H1 (cell line): ENCODE measurements around the gene NEK10. TPM values are rescaled to one million over a fixed set of nuclear protein-coding genes. Genes with fewer than 3 reads are reported as not detected.

ENCODE experiments used
- CTCF ChIA-PET: fragments of 300-600 bp; sonication (Branson Sonifier 250); formaldehyde crosslinking; loops from one replicate; lab custom pipeline; 2021; ENCODE audit not compliant: partially characterized antibody; lab: Charles Lee
- POLR2A ChIA-PET: fragments of 300-600 bp; sonication (Branson Sonifier 250); formaldehyde crosslinking; loops from one replicate; lab custom pipeline; 2021; ENCODE audit warnings: inconsistent platforms; ENCODE audit not compliant: partially characterized antibody; lab: Charles Lee
- DNase-seq, 2 experiments: peaks; one replicate each; pipeline versions ENCODE4 v3.0.0 to v3.0.0-alpha.2; 2010 to 2022; ENCODE audit warnings: low spot score in 2 of 2, low read depth in 1 of 2, mixed read lengths in 1 of 2
- FAIRE-seq: peaks from 2 replicates; lab custom pipeline; 2011; peaks lifted over from hg19 to GRCh38; lab: Jason Lieb, UNC
- H2AFZ ChIP-seq: 2 replicates; pipeline ENCODE4 v1.8.1; 2012; ENCODE audit warnings: low read length, inconsistent platforms
- H2AK5ac ChIP-seq: 2 replicates; pipeline ENCODE4 v1.6.1; 2013; ENCODE audit warnings: low read depth, low read length
- H2BK120ac ChIP-seq: replicated peaks from 2 replicates; pipeline ENCODE3; 2013; ENCODE audit warnings: low read depth, low read length, inconsistent platforms
- H2BK12ac ChIP-seq: 2 replicates; pipeline ENCODE4 v1.6.1; 2013; ENCODE audit warnings: low read depth, low read length
- H2BK15ac ChIP-seq: 2 replicates; pipeline ENCODE4 v1.6.1; 2013; ENCODE audit warnings: low read length
- H2BK20ac ChIP-seq: 2 replicates; pipeline ENCODE4 v1.6.1; 2013; ENCODE audit warnings: low read length
- H2BK5ac ChIP-seq: 2 replicates; pipeline ENCODE4 v1.6.1; 2013; ENCODE audit warnings: low read depth, low read length
- H3K14ac ChIP-seq: 2 replicates; pipeline ENCODE4 v1.6.1; 2013; ENCODE audit warnings: inconsistent platforms; ENCODE audit not compliant: insufficient read length
- H3K18ac ChIP-seq: 2 replicates; pipeline ENCODE4 v1.6.1; 2013; ENCODE audit warnings: low read length; ENCODE audit errors: extremely low read depth
- H3K23ac ChIP-seq: 2 replicates; pipeline ENCODE4 v1.6.1; 2013; ENCODE audit warnings: inconsistent platforms; ENCODE audit not compliant: insufficient read length
- H3K23me2 ChIP-seq: 2 replicates; pipeline ENCODE4 v1.6.1; 2013; ENCODE audit warnings: low read depth, low read length
- H3K27ac ChIP-seq: 2 replicates; pipeline ENCODE4 v1.6.1; 2011; ENCODE audit warnings: low read depth, low read length, inconsistent platforms
- H3K27me3 ChIP-seq, 4 experiments: replicated peaks in 1 of 4; 1 replicate in 1 of 4; 2 replicates in 3 of 4; pipeline versions ENCODE4 v1.6.1 to v1.8.1; 2011 to 2013; ENCODE audit warnings: low read length in 3 of 4, mild to moderate bottlenecking in 3 of 4, inconsistent platforms in 2 of 4, mixed read lengths in 2 of 4, moderate library complexity in 1 of 4; ENCODE audit not compliant: control insufficient read depth in 3 of 4, insufficient read depth in 3 of 4; ENCODE audit errors: extremely low read depth in 1 of 4
- H3K36me3 ChIP-seq, 4 experiments: 2 replicates each; pipeline versions ENCODE4 v1.6.1 to v1.8.1; 2011 to 2013; ENCODE audit warnings: mild to moderate bottlenecking in 4 of 4, low read length in 3 of 4, moderate library complexity in 2 of 4, control low read depth in 1 of 4, inconsistent platforms in 1 of 4; ENCODE audit not compliant: insufficient read depth in 4 of 4, control insufficient read depth in 2 of 4
- H3K4ac ChIP-seq: replicated peaks from 2 replicates; pipeline ENCODE3; 2013; ENCODE audit warnings: low read length, low read depth, mixed read lengths, inconsistent platforms; ENCODE audit not compliant: insufficient read length
- H3K4me1 ChIP-seq, 4 experiments: replicated peaks in 1 of 4; 1 replicate in 1 of 4; 2 replicates in 3 of 4; pipeline versions ENCODE4 v1.6.1 to v1.8.1; 2011 to 2013; ENCODE audit warnings: low read length in 3 of 4, inconsistent platforms in 2 of 4, mixed read lengths in 1 of 4; ENCODE audit not compliant: insufficient read depth in 4 of 4, control insufficient read depth in 3 of 4
- H3K4me2 ChIP-seq, 2 experiments: 2 replicates each; pipeline versions ENCODE4 v1.6.1 to v1.8.1; 2011 to 2013; ENCODE audit warnings: low read depth in 2 of 2, low read length in 2 of 2, control low read depth in 1 of 2, inconsistent platforms in 1 of 2, mild to moderate bottlenecking in 1 of 2; ENCODE audit not compliant: insufficient read depth in 1 of 2
- H3K4me3 ChIP-seq, 4 experiments: fragments of 200-600, 300-600 bp in 1 of 4; sonication (generic), shearing (Covaris generic), sonication (Bioruptor Twin) in 1 of 4; 2 replicates each; pipeline versions ENCODE4 v1.5.1 to v1.8.1; 2011 to 2016; ENCODE audit warnings: low read length in 4 of 4, low read depth in 3 of 4, control low read depth in 2 of 4, inconsistent platforms in 2 of 4, mild to moderate bottlenecking in 2 of 4, mixed read lengths in 1 of 4, moderate library complexity in 1 of 4; ENCODE audit not compliant: insufficient read depth in 2 of 4; ENCODE audit errors: extremely low read depth in 1 of 4
- H3K56ac ChIP-seq: replicated peaks from 2 replicates; pipeline ENCODE3; 2013; ENCODE audit warnings: low read depth, mild to moderate bottlenecking, mixed read lengths, low read length, inconsistent platforms; ENCODE audit not compliant: insufficient read length
- H3K79me1 ChIP-seq: 2 replicates; pipeline ENCODE4 v1.6.1; 2013; ENCODE audit warnings: low read depth, low read length, control low read depth
- H3K79me2 ChIP-seq, 2 experiments: 2 replicates each; pipeline versions ENCODE4 v1.6.1 to v1.8.1; 2012 to 2013; ENCODE audit warnings: low read length in 2 of 2, mild to moderate bottlenecking in 2 of 2, inconsistent platforms in 1 of 2; ENCODE audit not compliant: insufficient read depth in 2 of 2, control insufficient read depth in 1 of 2
- H3K9ac ChIP-seq, 4 experiments: replicated peaks in 1 of 4; 1 replicate in 1 of 4; 2 replicates in 3 of 4; pipeline versions ENCODE4 v1.6.1 to v1.8.1; 2011 to 2013; ENCODE audit warnings: low read depth in 3 of 4, low read length in 3 of 4, control low read depth in 2 of 4, mild to moderate bottlenecking in 2 of 4, moderate library complexity in 2 of 4, inconsistent platforms in 1 of 4; ENCODE audit errors: extremely low read depth in 1 of 4
- H3K9me3 ChIP-seq, 2 experiments: 2 replicates each; pipeline versions ENCODE4 v1.6.1 to v1.8.1; 2012 to 2013; ENCODE audit warnings: mild to moderate bottlenecking in 2 of 2, moderate library complexity in 2 of 2, control low read depth in 1 of 2, inconsistent platforms in 1 of 2, low read depth in 1 of 2, low read length in 1 of 2, mixed read lengths in 1 of 2; ENCODE audit not compliant: insufficient read depth in 2 of 2
- H4K20me1 ChIP-seq, 2 experiments: replicated peaks in 1 of 2; 2 replicates each; pipeline versions ENCODE3 to v1.8.1; 2011 to 2013; ENCODE audit warnings: inconsistent platforms in 2 of 2, low read length in 2 of 2, mild to moderate bottlenecking in 1 of 2; ENCODE audit not compliant: insufficient read depth in 2 of 2, control insufficient read depth in 1 of 2
- H4K5ac ChIP-seq: 2 replicates; pipeline ENCODE4 v1.6.1; 2013; ENCODE audit warnings: low read length, low read depth, mixed read lengths, inconsistent platforms; ENCODE audit not compliant: insufficient read length
- H4K8ac ChIP-seq: 2 replicates; pipeline ENCODE4 v1.8.0; 2013; ENCODE audit warnings: mild to moderate bottlenecking, moderate library complexity, low read length, inconsistent platforms; ENCODE audit not compliant: insufficient read depth; ENCODE audit errors: extremely low read depth
- H4K91ac ChIP-seq: replicated peaks from 2 replicates; pipeline ENCODE3; 2013; ENCODE audit warnings: low read length, mixed read lengths, inconsistent platforms; ENCODE audit not compliant: insufficient read length
- CHD1 ChIP-seq: IDR thresholded peaks from 2 replicates; pipeline ENCODE4 v1.6.1; 2012; ENCODE audit warnings: low read depth, low read length, improper control_type of control experiment
- E2F6 ChIP-seq: IDR thresholded peaks from 2 replicates; pipeline ENCODE4 v1.6.1; 2012; ENCODE audit warnings: inconsistent platforms
- NRF1 ChIP-seq: IDR thresholded peaks from 2 replicates; pipeline ENCODE4 v1.6.1; 2011; ENCODE audit warnings: mild to moderate bottlenecking, low read depth, low read length, improper control_type of control experiment
- RAD21 ChIP-seq, 2 experiments: IDR thresholded peaks in 1 of 2; conservative IDR thresholded peaks in 1 of 2; 2 replicates each; pipeline ENCODE4 v1.6.1; 2011; ENCODE audit warnings: low read depth in 2 of 2, low read length in 2 of 2, improper control_type of control experiment in 1 of 2, inconsistent platforms in 1 of 2, mild to moderate bottlenecking in 1 of 2, moderate library complexity in 1 of 2
- SUZ12 ChIP-seq: fragments of 200-600 bp; sonication (generic); IDR thresholded peaks from 2 replicates; pipeline ENCODE4 v1.6.1; 2012; ENCODE audit warnings: mild to moderate bottlenecking, inconsistent platforms, low read length, moderate library complexity, mixed read lengths
- TAF7 ChIP-seq: optimal IDR thresholded peaks from 2 replicates; pipeline ENCODE3; 2011; ENCODE audit warnings: low read depth, mild to moderate bottlenecking, inconsistent platforms, low read length, moderate library complexity, borderline replicate concordance
- WGBS, 2 experiments: shearing (Covaris generic) in 1 of 2; methylation state at CpG; one replicate each; pipeline versions ENCODE4 v1.1.6 to v1.1.7; 2013 to 2015; ENCODE audit warnings: low lambda C conversion rate in 2 of 2, mixed read lengths in 2 of 2, inconsistent platforms in 1 of 2, low coverage in 1 of 2, missing lambda C conversion rate in 1 of 2; ENCODE audit not compliant: insufficient replicate concordance in 2 of 2, insufficient coverage in 1 of 2, insufficient read length in 1 of 2; ENCODE audit errors: extremely low coverage in 1 of 2, missing lambda C conversion rate in 1 of 2; 5-methylcytosine and 5-hydroxymethylcytosine counted together
- polyA plus RNA-seq, 7 experiments: library from polyadenylated mRNA; depleted of rRNA in 3 of 7; stranded (reverse) in 5 of 7; unstranded in 2 of 7; fragments of >200 nt in 5 of 7; fragments of 200-250 nt in 2 of 7; gene quantifications; 1 replicate in 5 of 7; 2 replicates in 1 of 7; 4 replicates in 1 of 7; pipeline versions ENCODE4 v1.2.1 to v1.2.3, GENCODE V29; 2011 to 2013; ENCODE audit warnings: missing spikeins in 2 of 7, mixed read lengths in 2 of 7
- total RNA-seq: library from RNA; stranded (reverse); fragmentation: NEBNext Ultra II Directional; extraction: Animal tissue kit (Norgen Biotek cat#: 25700); gene quantifications from 2 replicates; pipeline ENCODE4 v1.2.1, GENCODE V29; 2021
- TF ChIP-seq, protein P1 (sequence below), 3 experiments: IDR thresholded peaks; 1 replicate in 2 of 3; 2 replicates in 1 of 3; pipeline versions ENCODE4 v1.5.1 to v1.6.1; 2011; ENCODE audit warnings: low read length in 3 of 3, mild to moderate bottlenecking in 3 of 3, inconsistent platforms in 2 of 3, low read depth in 1 of 3, moderate library complexity in 1 of 3; ENCODE audit not compliant: insufficient read depth in 1 of 3; ENCODE audit errors: control extremely low read depth in 1 of 3

The NEK10 gene
- total and polyA plus RNA-seq, 2 of the 8 experiments (the other 6 are each of a cell fraction or from before 2014, with no cell fraction given) = 0.18 to 0.50 TPM

GRCh38 chr3:27279123-27279522, 90.1 kb downstream of the NEK10 start:
- 77% methylated on average over 1 of the region's 1 CpG; no CpG with 5 or more reads in 1 of the 2 experiments for WGBS, 2 experiments
- Histone ChIP-seq H3K4me3 (no peak overlapping the region), H3K4me1 (no peaks in the 10 kb centered on the region), H4K5ac (no peak overlapping the region), H2BK5ac (no peak overlapping the region), H3K18ac (no peak overlapping the region), H3K9ac (no peak overlapping the region)
- no peak for DNase-seq
- TF ChIP-seq CHD1 (no peak), RAD21 (IDR thresholded peaks at IDR 0.05 in 1 of 2, conservative IDR thresholded peaks at IDR 0.05 in 1 of 2; ENCODE audit: low read depth in 2 of 2, low read length in 2 of 2) (peak; percentile 74 to 76), NRF1 (no peak), SUZ12 (no peak), TAF7 (no peak), E2F6 (no peak)
- TF ChIP-seq, protein P1, sequence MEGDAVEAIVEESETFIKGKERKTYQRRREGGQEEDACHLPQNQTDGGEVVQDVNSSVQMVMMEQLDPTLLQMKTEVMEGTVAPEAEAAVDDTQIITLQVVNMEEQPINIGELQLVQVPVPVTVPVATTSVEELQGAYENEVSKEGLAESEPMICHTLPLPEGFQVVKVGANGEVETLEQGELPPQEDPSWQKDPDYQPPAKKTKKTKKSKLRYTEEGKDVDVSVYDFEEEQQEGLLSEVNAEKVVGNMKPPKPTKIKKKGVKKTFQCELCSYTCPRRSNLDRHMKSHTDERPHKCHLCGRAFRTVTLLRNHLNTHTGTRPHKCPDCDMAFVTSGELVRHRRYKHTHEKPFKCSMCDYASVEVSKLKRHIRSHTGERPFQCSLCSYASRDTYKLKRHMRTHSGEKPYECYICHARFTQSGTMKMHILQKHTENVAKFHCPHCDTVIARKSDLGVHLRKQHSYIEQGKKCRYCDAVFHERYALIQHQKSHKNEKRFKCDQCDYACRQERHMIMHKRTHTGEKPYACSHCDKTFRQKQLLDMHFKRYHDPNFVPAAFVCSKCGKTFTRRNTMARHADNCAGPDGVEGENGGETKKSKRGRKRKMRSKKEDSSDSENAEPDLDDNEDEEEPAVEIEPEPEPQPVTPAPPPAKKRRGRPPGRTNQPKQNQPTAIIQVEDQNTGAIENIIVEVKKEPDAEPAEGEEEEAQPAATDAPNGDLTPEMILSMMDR (IDR thresholded peaks at IDR 0.05; ENCODE audit: control extremely low read depth in 1 of 3, insufficient read depth in 1 of 3, low read depth in 1 of 3, low read length in 3 of 3) = peak; percentile 42 to 51 (median 45)
- TF ChIP-seq, all 59 proteins: peak for 2
- Histone ChIP-seq H2BK15ac (no peak overlapping the region), H2AFZ (no peak overlapping the region), H4K91ac (no peak overlapping the region), H3K14ac (no peak overlapping the region), H3K23ac (no peak overlapping the region), H4K20me1 (no peaks in the 10 kb centered on the region), H3K4ac (no peak overlapping the region), H2BK12ac (no peak overlapping the region), H3K23me2 (no peaks in the 10 kb centered on the region), H3K27me3 (no peaks in the 10 kb centered on the region), H2AK5ac (no peak overlapping the region), H3K4me2 (no peak overlapping the region), H3K9me3 (no peaks in the 10 kb centered on the region), H3K56ac (no peak overlapping the region), H3K79me2 (no peaks in the 10 kb centered on the region), H2BK120ac (no peak overlapping the region), H3K27ac (no peak overlapping the region), H3K79me1 (no peaks in the 10 kb centered on the region), H4K8ac (no peak overlapping the region), H3K36me3 (no peaks in the 10 kb centered on the region), H2BK20ac (no peak overlapping the region)
- POLR2A ChIA-PET = no interaction called here
- FAIRE-seq = peak; percentile 58
- CTCF ChIA-PET = interaction anchor here (0.6 to 3.9 kb wide), 16 partner anchors 9 to 558 kb away, joined by 3 to 35 read pairs (median 3); no protein-coding TSS in a partner anchor
